Hepatocyte (in vitro differentiated cells): ENCODE data around the gene AEN. TPM values are rescaled to one million over a fixed set of nuclear protein-coding genes. Genes with fewer than 3 reads are reported as not detected.
A peak's percentile ranks its signal among the peaks of the same experiment; 100 is the strongest.

Experiments used
- DNase-seq: peaks from one replicate; pipeline ENCODE4 v3.0.0-alpha.2; 2016; ENCODE audit warnings: low spot score
- H2AFZ ChIP-seq: fragments of 200-600 bp; sonication (generic); 2 replicates; pipeline ENCODE4 v1.6.0; 2016; ENCODE audit warnings: antibody characterized with exemption, mild to moderate bottlenecking
- H3K27ac ChIP-seq: fragments of 200-600 bp; sonication (generic); 2 replicates; pipeline ENCODE4 v1.5.1; 2016; ENCODE audit warnings: mild to moderate bottlenecking
- H3K27me3 ChIP-seq: fragments of 200-600 bp; sonication (generic); 2 replicates; pipeline ENCODE4 v1.6.1; 2016
- H3K36me3 ChIP-seq: fragments of 200-600 bp; sonication (generic); replicated peaks from 2 replicates; pipeline ENCODE4 v1.5.1; 2016; ENCODE audit warnings: low read depth; ENCODE audit not compliant: insufficient read depth
- H3K4me1 ChIP-seq: fragments of 200-600 bp; sonication (generic); 2 replicates; pipeline ENCODE4 v1.5.1; 2016; ENCODE audit warnings: mild to moderate bottlenecking, moderate library complexity; ENCODE audit not compliant: insufficient read depth
- H3K4me2 ChIP-seq: fragments of 200-600 bp; sonication (generic); 2 replicates; pipeline ENCODE4 v1.6.0; 2016
- H3K4me3 ChIP-seq: fragments of 200-600 bp; sonication (generic); 2 replicates; pipeline ENCODE4 v1.5.1; 2016; ENCODE audit warnings: mild to moderate bottlenecking
- H3K79me2 ChIP-seq: fragments of 200-600 bp; sonication (generic); 2 replicates; pipeline ENCODE4 v1.6.0; 2017; ENCODE audit warnings: mild to moderate bottlenecking
- H3K9me2 ChIP-seq: fragments of 200-600 bp; sonication (generic); replicated peaks from 2 replicates; pipeline ENCODE4 v1.6.0; 2017; ENCODE audit warnings: mild to moderate bottlenecking; ENCODE audit not compliant: insufficient read depth
- H3K9me3 ChIP-seq: fragments of 200-600 bp; sonication (generic); 2 replicates; pipeline ENCODE4 v1.5.1; 2016; ENCODE audit warnings: low read depth, mild to moderate bottlenecking
- H4K20me1 ChIP-seq: fragments of 200-600 bp; sonication (generic); 2 replicates; pipeline ENCODE4 v1.6.0; 2016; ENCODE audit warnings: mild to moderate bottlenecking; ENCODE audit not compliant: insufficient read depth, poor library complexity, severe bottlenecking
- EZH2 ChIP-seq: fragments of 200-600 bp; sonication (generic); IDR thresholded peaks from 2 replicates; pipeline ENCODE4 v1.6.1; 2016; ENCODE audit warnings: antibody characterized with exemption, mild to moderate bottlenecking, borderline replicate concordance
- EZH2phosphoT487 ChIP-seq: fragments of 200-600 bp; sonication (generic); IDR thresholded peaks from one replicate; pipeline ENCODE4 v1.6.1; 2018; ENCODE audit warnings: antibody characterized with exemption, mild to moderate bottlenecking, low read depth, moderate library complexity; ENCODE audit not compliant: unreplicated experiment, severe bottlenecking
- WGBS: methylation state at CpG from one replicate; pipeline ENCODE4 v1.1.6; 2016; ENCODE audit warnings: low lambda C conversion rate; ENCODE audit errors: missing lambda C conversion rate; 5-methylcytosine and 5-hydroxymethylcytosine counted together
- polyA plus RNA-seq: library from polyadenylated mRNA; unstranded; fragments of >200 nt; fragmentation: Nextera tagmentation; extraction: Ambion mirVana; gene quantifications from 2 replicates; pipeline ENCODE4 v1.2.1, GENCODE V29; 2016
- total RNA-seq: library from RNA; depleted of rRNA; stranded (reverse); fragments of >200 nt; gene quantifications from 2 replicates; pipeline ENCODE4 v1.2.3, GENCODE V29; 2014
- TF ChIP-seq, protein P1 (sequence below): fragments of 200-600 bp; sonication (generic); IDR thresholded peaks from 2 replicates; pipeline ENCODE4 v1.5.1; 2016; ENCODE audit warnings: antibody characterized with exemption, mild to moderate bottlenecking; ENCODE audit not compliant: poor library complexity

AEN gene
- total and polyA plus RNA-seq, 2 experiments from 2014 or later = 18.3 to 25.0 TPM

DNA sequence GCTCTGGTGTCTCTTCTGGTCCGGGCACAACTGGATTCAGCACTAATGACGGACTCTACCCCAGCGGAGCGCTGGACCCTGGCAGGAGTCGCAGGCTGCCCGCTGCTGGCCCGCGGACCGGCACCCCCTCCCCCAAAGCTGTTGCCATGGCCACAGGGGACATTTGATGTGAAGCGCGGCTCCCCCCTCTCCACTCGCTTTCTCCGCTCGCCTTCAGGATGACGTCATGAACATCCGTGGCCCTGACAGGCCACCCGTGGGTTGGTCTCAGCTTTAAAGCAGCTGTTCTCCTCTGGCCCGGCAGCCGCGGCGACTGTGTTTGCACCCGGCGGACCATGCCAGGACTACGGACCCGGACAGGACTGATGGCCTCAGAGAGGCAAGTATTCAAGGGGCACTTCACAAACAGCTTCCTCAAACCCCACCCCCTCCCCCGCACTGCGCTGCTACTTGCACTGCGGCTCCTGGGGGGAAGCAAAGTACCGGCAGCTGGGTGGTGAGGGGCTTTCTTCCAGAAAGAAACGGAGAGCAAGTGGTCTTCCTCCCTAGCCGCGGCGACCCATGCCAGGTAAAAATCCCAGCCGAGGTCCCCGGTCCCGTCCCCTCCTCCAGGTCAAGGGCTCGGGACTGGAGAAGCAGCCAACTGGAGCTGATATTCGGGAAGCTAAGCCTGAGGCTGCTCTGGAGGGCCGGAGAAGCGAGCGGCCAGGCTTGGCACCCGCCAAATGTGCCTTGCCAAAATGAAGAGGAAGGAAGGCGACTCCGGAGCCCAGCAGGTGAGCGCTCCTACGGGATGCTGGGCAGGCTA lies 16.6 kb upstream of the AEN start:
- H3K27ac ChIP-seq = no peak overlapping the region
- H3K4me3 ChIP-seq = no peak overlapping the region
- no peaks in the 10 kb centered on the region for H3K9me2 ChIP-seq
- H3K79me2 ChIP-seq = no peaks in the 10 kb centered on the region
- no peak overlapping the region for H2AFZ ChIP-seq
- WGBS = 16% methylated on average over 45 of the region's 46 CpGs
- TF ChIP-seq EZH2phosphoT487 = peak; percentile 45
- TF ChIP-seq EZH2 = peak; percentile 28
- TF ChIP-seq, protein P1, sequence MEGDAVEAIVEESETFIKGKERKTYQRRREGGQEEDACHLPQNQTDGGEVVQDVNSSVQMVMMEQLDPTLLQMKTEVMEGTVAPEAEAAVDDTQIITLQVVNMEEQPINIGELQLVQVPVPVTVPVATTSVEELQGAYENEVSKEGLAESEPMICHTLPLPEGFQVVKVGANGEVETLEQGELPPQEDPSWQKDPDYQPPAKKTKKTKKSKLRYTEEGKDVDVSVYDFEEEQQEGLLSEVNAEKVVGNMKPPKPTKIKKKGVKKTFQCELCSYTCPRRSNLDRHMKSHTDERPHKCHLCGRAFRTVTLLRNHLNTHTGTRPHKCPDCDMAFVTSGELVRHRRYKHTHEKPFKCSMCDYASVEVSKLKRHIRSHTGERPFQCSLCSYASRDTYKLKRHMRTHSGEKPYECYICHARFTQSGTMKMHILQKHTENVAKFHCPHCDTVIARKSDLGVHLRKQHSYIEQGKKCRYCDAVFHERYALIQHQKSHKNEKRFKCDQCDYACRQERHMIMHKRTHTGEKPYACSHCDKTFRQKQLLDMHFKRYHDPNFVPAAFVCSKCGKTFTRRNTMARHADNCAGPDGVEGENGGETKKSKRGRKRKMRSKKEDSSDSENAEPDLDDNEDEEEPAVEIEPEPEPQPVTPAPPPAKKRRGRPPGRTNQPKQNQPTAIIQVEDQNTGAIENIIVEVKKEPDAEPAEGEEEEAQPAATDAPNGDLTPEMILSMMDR = no peak
- peak overlapping the region; percentile 66 for H3K4me2 ChIP-seq
- peaks cover 3% of the 10 kb centered on the region for H3K4me1 ChIP-seq
- peaks cover 74% of the 10 kb centered on the region for H3K27me3 ChIP-seq
- DNase-seq = no peak
- H4K20me1 ChIP-seq = no peaks in the 10 kb centered on the region
- H3K9me3 ChIP-seq = no peaks in the 10 kb centered on the region
- no peaks in the 10 kb centered on the region for H3K36me3 ChIP-seq

DNA sequence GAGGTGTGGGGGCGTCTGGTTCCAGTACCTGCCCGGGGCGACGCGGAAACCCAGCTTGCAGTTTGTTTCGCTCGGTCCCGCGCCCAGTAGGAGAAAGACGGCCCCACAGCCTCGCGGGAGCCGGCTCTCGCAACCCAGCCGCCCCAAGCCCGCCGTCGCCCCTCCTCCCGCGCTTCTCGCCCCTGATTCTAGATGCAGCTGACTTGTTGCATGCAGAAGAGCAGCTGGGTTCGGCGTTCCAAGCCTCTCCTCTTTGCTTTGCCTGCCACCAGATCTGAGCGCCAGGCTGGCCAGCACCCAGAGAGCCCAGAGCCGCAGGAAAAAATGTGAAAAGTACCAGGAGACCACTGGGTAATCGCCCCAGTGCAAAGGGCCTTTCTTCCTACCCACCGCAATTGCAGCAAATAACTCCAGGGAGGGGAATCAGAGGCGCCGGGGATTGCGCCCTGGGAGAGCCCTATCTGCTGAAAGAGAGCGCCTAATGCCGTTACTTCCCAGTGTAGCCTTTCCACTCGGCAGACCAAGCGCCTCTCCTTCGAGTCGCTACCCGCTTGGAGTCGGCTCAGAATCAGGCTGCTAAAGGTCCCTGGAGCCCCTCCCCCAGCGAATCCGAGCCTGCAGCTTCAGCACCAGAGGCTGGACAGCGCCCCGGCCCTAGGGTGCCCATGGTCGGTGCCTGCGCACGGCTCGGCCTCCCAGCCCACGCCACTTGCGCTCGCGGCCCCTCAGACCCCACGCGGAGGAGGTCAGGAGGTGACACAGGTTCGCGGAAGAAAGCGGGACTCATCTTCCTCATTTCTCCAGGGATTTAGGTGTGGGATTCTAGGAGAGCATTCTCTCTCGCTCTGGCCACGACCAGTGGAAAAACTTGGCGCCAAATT lies 15.7 kb upstream of the AEN start:
- WGBS = 15% methylated on average over 40 of the region's 58 CpGs
- H3K36me3 ChIP-seq = no peaks in the 10 kb centered on the region
- DNase-seq = peak; percentile 73
- peaks cover 79% of the 10 kb centered on the region for H3K27me3 ChIP-seq
- H3K4me3 ChIP-seq = no peak overlapping the region
- H3K79me2 ChIP-seq = no peaks in the 10 kb centered on the region
- H3K4me2 ChIP-seq = peak overlapping the region; percentile 66
- H3K9me3 ChIP-seq = no peaks in the 10 kb centered on the region
- H2AFZ ChIP-seq = no peak overlapping the region
- H3K4me1 ChIP-seq = peaks cover 3% of the 10 kb centered on the region
- H3K9me2 ChIP-seq = no peaks in the 10 kb centered on the region
- peak; percentile 64 for TF ChIP-seq EZH2
- TF ChIP-seq, protein P1 = no peak
- H4K20me1 ChIP-seq = no peaks in the 10 kb centered on the region
- no peak overlapping the region for H3K27ac ChIP-seq

DNA sequence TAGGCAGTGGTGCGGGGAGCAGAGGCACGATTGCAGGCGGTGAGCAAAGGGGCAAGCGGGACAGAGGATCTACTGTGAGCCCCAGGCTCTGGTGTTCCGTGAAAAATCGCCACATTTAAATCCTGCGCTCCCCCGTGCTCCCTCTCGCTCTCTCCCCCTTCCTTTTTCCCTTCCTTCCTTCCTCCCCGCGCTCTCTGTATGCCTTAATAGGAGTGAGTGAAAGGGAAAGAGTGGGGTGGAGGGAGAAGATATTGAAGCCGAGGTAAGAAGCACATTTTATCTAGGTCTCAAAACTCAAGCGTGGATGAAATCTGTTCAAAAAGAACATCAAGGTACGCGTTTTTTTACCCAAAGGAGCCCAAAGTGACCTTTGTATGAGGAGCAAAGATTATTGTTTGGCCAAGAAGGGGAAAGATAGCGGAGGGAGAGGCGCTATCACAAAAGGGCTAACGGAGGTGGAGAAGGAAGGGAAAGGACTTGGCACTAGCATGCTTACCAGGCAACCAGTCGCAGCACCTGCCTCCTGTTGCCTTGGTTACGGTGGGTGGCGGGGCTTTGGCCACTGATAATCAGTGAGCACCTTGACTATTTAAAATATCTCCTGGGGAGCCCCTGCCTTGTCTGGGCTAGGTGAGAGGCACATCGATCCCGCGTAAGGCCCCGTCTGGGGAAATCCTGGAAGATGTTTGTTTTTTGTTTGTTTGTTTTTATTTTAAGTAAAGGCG lies 14.9 kb upstream of the AEN start:
- no peak for TF ChIP-seq EZH2phosphoT487
- no peak for TF ChIP-seq EZH2
- TF ChIP-seq, protein P1 = no peak
- no peak for DNase-seq
- Histone ChIP-seq H3K4me2 (peak overlapping the region; percentile 66), H3K4me1 (peaks cover 3% of the 10 kb centered on the region), H3K9me3 (no peaks in the 10 kb centered on the region), H3K4me3 (no peak overlapping the region), H3K36me3 (no peaks in the 10 kb centered on the region), H3K9me2 (no peaks in the 10 kb centered on the region), H3K27ac (no peak overlapping the region), H4K20me1 (no peaks in the 10 kb centered on the region), H3K27me3 (peaks cover 79% of the 10 kb centered on the region), H2AFZ (no peak overlapping the region), H3K79me2 (no peaks in the 10 kb centered on the region)
- WGBS = 33% methylated on average over 25 of the region's 26 CpGs
